Stimulated activated CD8-positive, alpha-beta memory T cell treated with anti-CD3 and anti-CD28 coated beads, Interleukin-7, amount 100 ng/mL, for 4 hours (primary cell): ENCODE results near the gene PHF8.

ENCODE experiments used
- DNase-seq, 2 donors: peaks; one replicate each; pipeline ENCODE4 v3.0.0-alpha.2; 2020; ENCODE audit warnings: low read depth in 2 of 2

Gene PHF8

DNA sequence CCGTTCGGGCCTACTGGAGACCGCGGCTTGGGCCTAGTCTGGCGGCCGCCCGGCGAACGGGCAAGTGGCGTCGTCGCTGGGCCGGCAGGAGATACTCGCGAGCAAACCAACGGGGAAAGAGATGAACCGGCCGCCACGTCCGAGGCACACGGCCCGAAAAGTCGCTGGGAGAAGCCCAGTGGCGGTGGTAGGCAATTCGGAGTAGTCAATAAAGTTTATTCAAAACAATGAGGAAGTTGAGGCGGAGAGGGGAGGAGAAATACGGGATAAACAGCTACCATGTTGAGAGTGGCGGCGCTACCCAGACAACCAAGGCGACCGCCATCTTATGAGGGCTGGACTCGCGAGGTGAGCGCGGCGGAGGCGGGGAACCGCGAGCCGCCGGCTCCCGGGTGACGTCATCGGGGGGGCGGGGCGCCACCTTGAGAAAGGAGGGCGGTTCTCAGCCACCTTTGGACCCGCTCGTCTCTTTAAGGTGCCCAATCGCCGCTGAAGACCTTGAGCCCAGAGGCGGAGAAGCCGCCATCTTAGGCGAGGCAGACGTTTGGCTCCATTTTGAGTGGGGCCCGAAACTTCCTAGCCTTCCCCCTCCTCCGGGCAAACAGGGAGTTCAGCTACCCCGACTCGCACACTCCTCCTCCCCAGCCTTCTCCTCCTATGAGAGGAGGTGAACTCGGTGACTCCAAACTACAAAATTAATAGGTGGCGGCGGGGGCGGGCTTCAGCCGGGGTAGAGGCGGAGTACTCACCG is at the start of gene PHF8:
TSS of gene PHF8 (minus strand) at position 348 of the 751 bp plus-strand sequence. CDS start 1,745 bp downstream, outside the sequence.
- peak; percentile 88 to 91 for DNase-seq

DNA sequence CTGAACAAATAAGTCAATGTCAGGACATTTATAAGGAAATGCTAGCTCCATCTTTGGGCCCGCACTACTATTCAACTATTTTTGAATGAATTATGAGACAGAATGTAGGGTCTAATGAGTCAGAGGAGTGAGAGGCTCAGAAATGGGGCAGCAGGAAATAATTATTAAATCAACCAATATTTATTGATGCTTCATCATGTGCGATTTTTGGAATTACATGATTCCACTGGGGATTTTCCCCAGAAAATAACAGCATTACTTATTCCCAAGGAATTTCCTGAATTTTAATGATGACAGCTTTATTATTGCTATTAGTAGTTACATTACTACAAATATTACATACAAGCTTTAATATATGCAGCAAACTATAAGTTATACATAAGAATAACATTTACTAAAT is 49.3 kb upstream of the PHF8 start:
- DNase-seq, result no peak

DNA sequence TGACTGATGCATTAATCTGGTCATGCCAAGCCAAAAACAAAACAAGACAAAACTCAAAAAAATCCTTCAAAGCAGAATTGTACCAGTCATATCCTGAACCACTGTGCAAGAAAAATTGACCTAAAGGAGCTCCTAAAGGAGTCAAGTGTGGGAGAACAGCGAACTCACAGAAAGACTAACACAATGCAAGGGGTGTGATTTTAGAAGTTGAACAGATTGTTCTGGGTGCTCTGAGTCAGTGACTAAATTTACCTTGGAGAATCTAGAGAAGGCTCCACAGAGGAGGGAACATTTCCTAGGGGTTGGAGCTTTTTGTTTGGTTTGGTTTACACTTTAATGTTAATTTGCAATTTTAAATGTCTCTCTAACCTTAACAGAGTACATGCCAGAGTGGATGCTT is 48.9 kb upstream of the PHF8 start:
- no peak for DNase-seq

DNA sequence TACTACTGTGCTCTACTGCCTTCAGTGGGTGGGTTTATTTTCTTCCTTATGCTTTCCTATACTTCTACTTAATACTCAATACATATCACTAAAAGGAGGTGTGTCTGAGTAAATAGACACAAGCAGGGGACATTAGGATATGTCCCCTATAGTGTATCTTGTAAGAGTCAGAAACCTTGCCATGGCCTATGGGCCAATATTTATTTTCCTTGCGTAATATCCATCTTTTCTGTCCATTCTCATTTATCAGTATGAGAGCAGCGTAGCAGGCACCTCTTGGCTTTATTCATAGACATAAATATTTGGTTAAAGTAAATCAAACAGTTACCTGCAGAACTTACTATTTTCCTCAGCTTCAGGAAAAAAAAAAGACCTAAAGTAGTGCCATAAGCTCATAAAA is 46.6 kb upstream of the PHF8 start:
- DNase-seq, result no peak

DNA sequence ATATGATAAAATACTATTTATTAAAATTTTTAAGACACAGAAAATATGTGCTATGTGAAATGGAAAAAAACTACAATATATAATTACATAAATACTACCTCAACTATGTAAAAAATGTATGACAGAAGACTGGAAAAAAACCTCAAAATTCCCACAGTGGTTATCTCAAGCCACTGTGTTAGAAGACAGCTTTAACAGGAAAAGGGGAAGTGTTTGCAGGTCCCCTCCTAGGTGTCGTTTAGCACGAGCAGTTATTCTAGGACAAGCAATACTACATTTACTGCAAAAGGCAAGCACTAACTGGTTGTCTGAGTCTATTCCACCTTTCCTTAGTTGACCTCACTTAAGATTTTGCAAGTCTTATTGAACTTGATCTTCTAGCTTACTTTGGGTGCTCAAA is 44.9 kb upstream of the PHF8 start:
- no peak for DNase-seq

DNA sequence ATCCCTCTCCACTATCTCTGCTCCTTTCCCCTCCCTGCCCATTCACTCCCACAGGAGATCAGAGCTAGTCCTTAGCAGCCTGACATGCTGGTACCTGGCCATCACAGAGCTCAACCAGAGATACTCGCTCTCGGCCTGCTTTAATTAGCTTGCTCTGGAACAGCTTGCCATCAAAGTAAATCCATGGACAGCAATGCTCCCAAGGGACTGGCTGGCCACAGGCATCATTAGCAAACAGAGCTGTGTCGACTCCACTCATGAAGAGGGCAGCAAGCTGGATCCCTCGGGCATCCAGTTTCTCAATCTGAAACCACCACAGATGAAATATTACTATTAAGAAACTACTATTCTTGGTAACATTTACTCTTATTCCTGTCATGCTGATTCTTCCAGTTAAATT is 43.4 kb upstream of the PHF8 start:
- no peak for DNase-seq

DNA sequence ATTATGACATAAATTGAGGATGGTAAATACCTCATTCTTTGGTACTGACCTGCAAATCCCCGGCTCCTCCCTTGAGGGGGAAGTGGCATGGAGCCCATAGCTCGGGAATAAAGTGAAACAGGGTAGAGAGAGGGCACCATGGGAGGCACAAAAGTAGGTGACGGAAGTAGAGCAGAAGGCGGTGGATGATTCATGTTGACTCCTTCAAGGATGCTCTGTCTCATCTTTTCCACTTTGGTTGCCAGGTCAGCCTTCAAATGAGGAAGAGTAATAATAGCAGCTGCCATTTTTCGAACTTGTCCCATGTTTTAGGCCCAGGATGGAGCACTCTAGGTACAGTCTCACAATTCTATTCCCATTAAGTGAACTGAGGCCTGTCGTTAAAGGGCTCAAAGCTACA is 41.4 kb upstream of the PHF8 start:
- DNase-seq, result no peak

DNA sequence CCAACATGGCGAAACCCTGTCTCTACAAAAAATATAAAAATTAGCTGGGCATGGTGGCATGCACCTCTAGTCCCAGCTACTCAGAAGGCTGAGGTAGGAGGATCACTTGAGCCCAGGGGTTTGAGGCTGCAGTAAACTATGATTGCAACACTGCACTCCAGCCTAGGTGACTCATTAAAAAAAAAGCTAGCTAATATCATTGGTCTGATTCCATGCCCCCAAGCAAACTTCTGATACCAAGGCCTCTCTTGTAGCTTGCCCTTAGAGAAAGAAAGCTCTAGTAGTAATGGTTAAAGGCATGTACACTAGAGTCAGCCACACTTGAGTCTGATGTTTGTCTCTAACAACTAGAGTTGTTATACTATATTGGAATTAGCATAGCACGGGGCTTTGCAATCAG is 32.6 kb upstream of the PHF8 start:
- DNase-seq, result no peak

DNA sequence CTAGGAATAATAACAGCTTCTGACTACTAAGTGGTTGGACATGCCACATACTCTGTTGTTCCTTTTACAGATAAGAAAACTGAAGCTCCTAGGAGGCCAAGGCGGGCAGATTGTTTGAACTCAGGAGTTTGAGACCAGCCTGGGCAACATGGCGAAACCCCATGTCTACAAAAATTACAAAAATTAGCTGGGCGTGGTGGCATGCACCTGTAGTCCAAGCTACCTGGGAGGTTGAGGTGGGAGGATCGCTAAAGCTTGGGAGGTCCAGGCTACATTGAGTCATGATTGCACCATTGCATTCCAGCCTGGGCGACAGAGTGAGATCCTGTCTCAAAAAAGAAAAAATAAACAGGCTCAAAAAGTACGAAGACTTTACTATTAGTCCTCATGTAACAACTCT is 30.6 kb upstream of the PHF8 start:
- no peak for DNase-seq

DNA sequence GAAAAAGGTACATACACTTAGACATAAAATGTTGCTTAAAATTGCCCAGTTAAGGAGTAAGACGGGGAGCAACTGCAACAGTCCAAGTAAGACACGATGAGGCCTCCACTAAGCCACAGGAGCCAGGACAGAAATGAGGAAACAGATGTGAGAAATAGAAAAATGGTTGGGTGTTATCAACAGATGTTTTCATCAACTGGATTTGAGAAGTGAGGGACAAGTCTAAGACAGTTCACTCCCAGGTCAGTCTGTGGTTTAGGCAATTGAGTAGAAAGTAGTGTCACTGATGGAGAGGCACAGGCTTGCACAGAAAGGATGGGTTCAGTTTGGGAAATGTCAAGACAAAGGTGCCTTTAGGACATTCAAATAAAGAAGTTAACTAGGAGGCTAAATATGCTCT is 23.5 kb upstream of the PHF8 start:
- no peak for DNase-seq

DNA sequence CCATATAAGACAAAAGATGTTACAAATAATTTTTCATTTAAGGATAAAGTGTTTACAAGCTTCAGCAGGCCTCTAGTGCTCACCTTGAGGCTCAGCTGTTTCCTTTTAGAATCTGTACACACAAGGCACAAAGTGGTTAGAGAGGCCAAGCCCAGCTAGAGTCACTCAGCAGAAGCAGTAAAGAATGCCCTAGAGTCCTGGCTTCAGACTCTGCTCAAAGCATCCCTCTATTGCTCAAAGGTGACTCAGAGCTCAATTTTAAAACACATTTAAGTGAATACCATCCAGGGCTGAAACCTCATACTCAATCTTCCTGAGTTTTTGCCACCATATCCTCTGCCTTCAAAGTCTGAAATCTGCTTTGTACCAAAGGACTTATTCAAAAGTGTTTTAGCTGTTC is 22.6 kb upstream of the PHF8 start:
- no peak for DNase-seq

DNA sequence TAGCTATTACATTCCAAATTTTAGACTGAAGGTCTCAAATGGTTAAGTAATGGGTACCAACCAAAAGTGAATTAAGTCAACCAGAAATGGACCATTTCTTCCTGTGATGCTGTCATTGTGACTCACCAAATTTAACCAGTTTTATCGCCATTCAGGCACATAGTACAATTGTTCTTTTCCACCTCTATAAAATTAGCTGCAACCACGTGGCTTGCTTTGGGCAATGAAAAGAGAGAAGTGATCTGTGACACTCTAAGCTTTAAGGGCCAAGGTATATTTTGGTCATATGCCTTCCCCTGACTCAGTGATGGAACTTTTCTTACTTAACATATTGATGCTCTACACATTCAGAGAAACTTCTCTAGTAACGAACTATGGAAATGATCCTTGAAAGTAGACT is 20.3 kb upstream of the PHF8 start:
- no peak for DNase-seq

DNA sequence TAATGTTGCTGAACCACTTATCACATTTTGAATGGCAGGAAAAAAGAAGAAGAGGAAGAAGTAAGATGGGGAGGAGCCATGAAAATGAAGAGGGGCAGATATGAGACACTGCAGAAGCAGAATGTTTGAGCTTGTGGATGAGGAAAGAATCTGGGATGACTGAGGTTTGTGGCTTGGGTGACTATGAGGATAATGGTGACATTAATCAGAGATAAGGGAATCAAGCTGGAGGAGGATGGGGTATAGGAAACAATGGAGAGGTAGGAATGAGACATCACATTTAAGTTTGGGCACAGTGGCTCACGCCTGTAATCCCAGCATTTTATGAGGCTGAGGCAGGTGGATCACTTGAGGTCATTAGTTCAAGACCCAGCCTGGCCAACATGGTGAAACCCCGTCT is 19.1 kb upstream of the PHF8 start:
- no peak for DNase-seq

DNA sequence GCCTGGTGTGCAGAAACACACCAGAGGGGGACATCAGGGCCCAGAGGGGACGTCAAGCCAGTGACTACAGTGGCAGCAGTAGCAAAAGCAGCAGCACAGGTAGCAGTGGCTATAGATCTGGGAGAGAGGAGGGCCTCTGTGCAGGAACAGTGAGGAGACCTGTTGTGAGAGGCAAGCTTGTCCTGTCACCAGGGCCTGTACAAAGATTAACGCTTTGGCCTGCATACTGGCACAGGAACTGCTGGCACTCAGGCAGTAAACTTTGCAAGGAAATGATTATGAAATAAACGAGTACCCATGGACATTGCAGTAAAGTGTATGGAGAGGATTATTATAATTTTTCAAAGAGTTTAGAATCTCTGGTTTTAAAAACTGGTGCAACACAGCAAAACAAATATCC is 5.5 kb upstream of the PHF8 start:
- no peak for DNase-seq

DNA sequence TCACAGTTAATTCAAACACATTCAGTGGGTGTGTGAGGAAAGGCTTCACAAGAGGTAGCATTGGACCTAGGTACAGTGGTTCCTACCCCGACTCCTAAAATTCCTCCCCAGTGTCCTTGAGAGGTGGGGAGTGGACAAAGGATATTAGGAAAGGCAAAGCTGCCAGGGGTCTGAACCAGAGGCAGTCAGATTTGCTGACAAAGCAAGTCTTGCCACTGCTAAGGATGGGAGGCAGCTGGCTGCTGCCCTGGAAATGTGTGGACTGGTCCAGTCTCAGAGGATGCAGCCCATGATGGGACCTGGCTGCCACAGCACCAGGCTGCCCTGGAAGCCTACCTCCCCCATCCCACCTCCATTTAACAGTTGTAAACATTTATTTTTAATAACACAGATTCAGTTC is 4.1 kb upstream of the PHF8 start:
- DNase-seq, result no peak

DNA sequence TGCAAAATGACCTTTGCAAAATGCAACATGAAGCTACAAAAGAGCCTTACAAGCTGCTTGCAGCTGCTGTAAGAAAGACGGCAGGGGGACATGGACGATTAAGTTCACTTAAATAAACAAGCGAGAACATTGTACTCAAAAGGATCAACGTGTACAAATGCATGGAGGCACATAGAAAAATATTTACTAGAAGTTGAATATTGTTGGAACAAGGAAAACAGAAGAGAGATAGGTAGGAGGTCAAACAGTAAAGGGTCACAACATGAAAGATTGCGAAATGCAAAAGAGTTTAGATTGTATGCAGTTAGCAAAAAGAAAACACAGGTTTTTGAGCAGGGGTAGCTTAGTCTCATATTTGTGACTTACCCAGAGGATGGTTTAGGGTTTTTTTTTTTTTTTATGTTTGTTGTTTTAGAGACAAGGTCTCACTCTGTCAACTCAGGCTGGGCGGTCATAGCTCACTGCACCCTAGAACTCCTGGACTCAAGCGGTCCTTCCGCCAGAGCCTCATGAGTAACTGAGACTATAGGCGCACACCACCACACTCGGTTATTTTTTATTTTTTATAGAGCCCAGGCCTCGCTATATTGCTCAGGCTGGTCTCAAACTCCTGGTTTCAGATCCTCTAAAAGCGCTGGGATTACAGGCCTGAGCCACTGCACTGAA is 1.4 kb upstream of the PHF8 start:
- no peak for DNase-seq

DNA sequence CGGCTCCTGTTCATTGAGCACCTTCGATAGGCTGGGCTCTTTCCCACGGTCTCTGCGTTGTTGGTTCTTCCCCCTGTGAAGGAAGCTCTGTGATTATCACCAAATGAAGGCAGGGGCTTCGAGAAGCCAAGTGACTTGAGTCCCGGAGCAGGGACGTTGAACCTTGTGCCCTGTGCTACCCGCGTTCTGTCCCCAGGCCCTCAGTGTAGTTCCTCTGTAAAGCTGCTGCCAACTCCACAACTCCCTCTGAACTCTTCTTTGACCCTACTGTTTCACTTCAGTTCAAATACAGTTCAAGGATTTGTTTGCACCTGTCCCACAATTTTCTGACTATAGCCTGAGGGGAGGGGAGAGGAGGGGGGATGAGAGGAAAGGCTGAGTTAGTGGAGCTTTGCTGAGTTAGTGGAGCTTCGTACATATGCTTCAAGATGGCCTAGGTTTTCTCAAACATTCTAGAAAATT is 635 bp upstream of the PHF8 start:
- DNase-seq, result no peak

DNA sequence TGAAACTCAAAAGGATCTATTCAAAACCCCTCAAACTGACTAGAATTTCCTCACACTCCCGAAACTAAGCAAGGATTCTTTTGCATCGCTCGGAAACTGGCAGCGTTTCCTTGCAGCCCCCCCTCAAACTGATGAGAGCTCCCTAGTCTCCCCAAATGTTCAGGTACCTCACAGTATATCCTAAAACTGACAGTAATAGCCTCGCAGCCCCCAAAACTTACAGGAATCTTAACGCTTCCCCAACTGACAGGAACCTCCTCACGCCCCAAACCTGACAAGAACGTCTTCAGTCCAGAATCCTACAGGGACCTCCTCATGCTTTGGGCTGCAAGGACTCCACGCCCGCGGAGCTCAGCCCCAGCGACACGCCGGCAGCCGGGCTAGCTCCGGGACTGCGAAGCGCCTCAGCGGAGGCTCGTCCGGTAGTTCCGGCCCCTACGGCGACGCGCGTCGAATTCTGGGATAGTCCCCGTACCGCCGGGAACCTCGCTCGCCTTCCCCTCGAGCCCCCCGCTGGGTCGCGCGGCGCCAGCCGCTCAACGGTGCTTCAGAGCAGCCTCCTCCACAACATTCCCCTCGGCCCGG is 640 bp downstream of the PHF8 start:
- DNase-seq, result peak in 1 of 2 donors; percentile 29

DNA sequence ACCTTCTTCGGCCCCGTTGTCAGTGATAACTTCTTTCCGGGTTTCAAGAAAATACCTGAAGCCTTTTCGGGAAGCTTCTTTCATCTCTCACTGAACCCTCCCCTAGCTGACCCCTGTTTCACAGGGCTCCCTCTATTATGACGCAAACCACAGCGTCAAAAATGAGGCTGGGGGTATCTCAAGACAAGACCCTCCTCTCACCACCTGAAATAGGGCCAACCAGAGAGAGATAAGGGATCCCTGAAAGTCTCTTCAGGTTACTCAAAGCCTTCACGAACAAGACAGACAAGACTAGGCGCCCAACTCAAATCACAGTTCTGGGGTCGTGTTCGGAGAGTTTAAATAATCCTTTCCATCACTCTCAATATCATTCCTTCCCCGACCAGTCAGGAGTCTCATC is 1.2 kb downstream of the PHF8 start:
- DNase-seq, result no peak

DNA sequence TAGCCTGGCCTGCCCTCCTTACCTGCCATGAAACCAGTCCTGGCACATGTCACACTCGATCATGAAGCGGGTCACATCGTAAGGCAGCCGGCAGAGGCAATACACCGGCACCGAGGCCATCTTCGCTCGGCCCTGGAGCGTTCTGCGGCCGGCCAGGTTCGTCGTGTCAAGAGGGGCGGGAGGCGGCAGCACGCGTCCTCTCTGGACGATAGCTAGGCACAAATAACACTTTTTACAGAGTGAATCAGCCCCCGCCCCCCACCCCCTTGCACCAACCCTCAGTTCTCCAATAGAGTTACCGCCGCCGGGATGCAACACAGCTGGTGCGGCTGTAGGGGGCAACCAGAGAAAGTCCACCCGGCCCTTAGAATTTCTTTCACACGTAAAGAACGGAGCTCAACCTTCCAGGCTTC is 1.7 kb downstream of the PHF8 start:
- peak; percentile 16 to 31 for DNase-seq

DNA sequence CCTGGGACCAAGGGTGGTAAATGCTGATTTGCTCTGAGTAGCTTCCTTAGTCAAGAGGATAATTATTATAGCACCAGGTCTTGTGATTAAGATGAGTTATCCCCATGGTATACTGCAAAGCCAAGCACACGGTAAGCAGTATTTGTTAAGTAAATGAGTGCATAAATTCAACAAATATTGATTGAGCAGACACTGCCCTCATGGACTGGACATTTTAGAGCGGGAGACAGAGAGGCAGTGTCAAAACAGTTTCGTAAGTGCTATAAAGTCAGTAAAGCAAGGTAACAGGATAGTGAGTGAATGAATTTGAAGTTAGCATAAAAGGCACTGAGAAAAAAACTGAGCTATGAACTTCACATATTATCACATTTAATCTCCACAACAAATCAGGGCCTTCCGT is 13.9 kb downstream of the PHF8 start:
- DNase-seq, result no peak

DNA sequence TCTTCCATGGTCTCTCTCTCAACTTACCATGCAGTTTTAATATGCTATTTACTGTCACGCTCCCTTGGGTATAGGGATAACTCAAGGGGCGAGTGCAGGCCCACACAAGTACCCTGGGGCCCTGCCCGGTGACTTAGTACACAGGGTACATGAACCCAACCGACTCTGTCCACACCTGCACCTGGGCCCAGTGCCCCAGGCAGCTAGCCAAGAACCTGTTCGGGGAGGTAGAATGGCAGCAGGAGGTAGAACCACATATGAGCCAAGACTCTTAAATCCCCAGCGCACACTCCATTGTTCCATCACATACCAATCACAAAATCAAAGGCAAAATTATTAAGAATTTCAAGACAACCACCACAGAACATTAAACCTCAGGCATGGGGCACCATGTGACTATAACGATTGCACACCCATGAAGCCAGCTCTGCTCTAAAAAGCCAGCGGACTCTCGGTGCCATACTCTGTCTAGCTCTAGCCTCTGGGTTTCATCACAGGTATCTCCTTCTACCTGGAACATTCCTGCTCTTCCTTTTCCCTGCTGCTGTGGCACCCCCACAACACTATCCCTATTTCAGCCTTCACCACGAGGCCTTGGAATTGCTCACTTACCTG is 14.6 kb downstream of the PHF8 start:
- no peak for DNase-seq

DNA sequence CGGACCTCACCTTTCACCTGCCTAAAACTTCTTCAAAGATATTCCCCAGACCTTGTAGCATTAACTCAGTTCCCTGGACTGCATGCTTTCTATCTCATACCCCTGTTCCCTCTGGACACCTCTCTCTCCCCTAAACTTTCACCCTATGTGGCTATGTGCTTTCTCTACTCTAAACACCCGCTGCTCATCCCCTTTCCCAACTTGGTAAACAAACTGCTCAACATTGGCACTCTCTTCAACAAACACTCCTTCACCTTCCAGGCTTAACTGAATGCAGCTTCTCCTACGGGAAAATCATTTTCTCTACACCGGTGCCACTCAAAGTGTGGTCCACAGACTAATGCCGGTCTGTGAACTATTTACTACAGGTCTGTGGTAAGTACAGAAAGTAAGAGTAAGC is 19.9 kb downstream of the PHF8 start:
- no peak for DNase-seq
